A549 (cell line): ENCODE measurements around the gene ULK2. TPM values are rescaled to one million over a fixed set of nuclear protein-coding genes. Genes with fewer than 3 reads are reported as not detected.

Experiments
- ATAC-seq, 2 experiments: fragments of 200-7000 bp in 1 of 2; fragments of >200 bp in 1 of 2; cut with Nextera tagmentation in 1 of 2; cut with Tn5 transposase in 1 of 2; 3 replicates each; pipeline versions ENCODE4 v1.8.0 to v1.9.1; 2018 to 2020; ENCODE audit warnings: mild to moderate bottlenecking in 1 of 2, moderate library complexity in 1 of 2
- CTCF ChIA-PET: fragments of 300-600 bp; sonication (Branson Sonifier 250); formaldehyde crosslinking; extraction: SDS; loops from one replicate; lab custom pipeline; 2021; ENCODE audit warnings: antibody characterized with exemption, inconsistent platforms; lab: Yijun Ruan, JAX
- POLR2A ChIA-PET: fragments of 350-600 bp; formaldehyde crosslinking; extraction: SDS; loops from one replicate; lab custom pipeline; 2021; ENCODE audit warnings: antibody characterized with exemption, inconsistent platforms; lab: Yijun Ruan, JAX
- DNase-seq, 2 experiments: peaks; one replicate each; pipeline versions ENCODE4 v3.0.0 to v3.0.0-alpha.2; 2011 to 2016; ENCODE audit warnings: low read depth in 1 of 2, low spot score in 1 of 2
- FAIRE-seq: peaks from 2 replicates; lab custom pipeline; 2011; peaks lifted over from hg19 to GRCh38; lab: Jason Lieb, UNC
- H3K27ac ChIP-seq, 2 experiments: fragments of >200 bp; sonication (Bioruptor Twin); formaldehyde crosslinking; 3 replicates each; pipeline ENCODE4 v1.5.1; 2016 to 2017
- H3K4me1 ChIP-seq: fragments of >200 bp; sonication (Bioruptor Twin); formaldehyde crosslinking; 3 replicates; pipeline ENCODE4 v1.6.1; 2016
- H3K4me2 ChIP-seq: fragments of >200 bp; sonication (Bioruptor Twin); formaldehyde crosslinking; 3 replicates; pipeline ENCODE4 v1.6.1; 2016
- H3K4me3 ChIP-seq: fragments of >200 bp; sonication (Bioruptor Twin); formaldehyde crosslinking; 3 replicates; pipeline ENCODE4 v1.5.1; 2016
- H3K9me3 ChIP-seq: fragments of >200 bp; sonication (Bioruptor Twin); formaldehyde crosslinking; 3 replicates; pipeline ENCODE4 v1.6.1; 2016
- BCL3 ChIP-seq: fragments of >200 bp; sonication (Bioruptor Twin); formaldehyde crosslinking; IDR thresholded peaks from 3 replicates; pipeline ENCODE4 v1.6.1; 2016
- BHLHE40 ChIP-seq: IDR thresholded peaks from 2 replicates; pipeline ENCODE4 v1.6.1; 2012; ENCODE audit warnings: low read depth, low read length, inconsistent platforms
- E2F6 ChIP-seq: IDR thresholded peaks from 2 replicates; pipeline ENCODE4 v1.6.1; 2012; ENCODE audit warnings: low read depth, borderline replicate concordance
- GATA3 ChIP-seq: IDR thresholded peaks from 2 replicates; pipeline ENCODE4 v1.6.1; 2012; ENCODE audit warnings: borderline replicate concordance
- HEYL ChIP-seq: fragments of 250-450 bp; sonication (Bioruptor Pico); IDR thresholded peaks from 2 replicates; pipeline ENCODE4 v1.8.0; 2021; ENCODE audit warnings: mild to moderate bottlenecking, moderate library complexity
- HMGXB4 ChIP-seq: fragments of 250-450 bp; sonication (Bioruptor Pico); IDR thresholded peaks from 2 replicates; pipeline ENCODE4 v1.5.0; 2021; ENCODE audit warnings: mild to moderate bottlenecking, moderate library complexity, borderline replicate concordance
- HOXA7 ChIP-seq: fragments of 250-450 bp; sonication (Bioruptor Pico); IDR thresholded peaks from 2 replicates; pipeline ENCODE4 v1.5.0; 2020; ENCODE audit warnings: mild to moderate bottlenecking, moderate library complexity
- HOXB13 ChIP-seq: fragments of 250-450 bp; sonication (Bioruptor Pico); IDR thresholded peaks from 2 replicates; pipeline ENCODE4 v1.5.0; 2020; ENCODE audit warnings: low read depth, mild to moderate bottlenecking, moderate library complexity
- HOXB5 ChIP-seq: fragments of 250-450 bp; sonication (Bioruptor Pico); IDR thresholded peaks from 2 replicates; pipeline ENCODE4 v1.5.0; 2020; ENCODE audit warnings: mild to moderate bottlenecking, moderate library complexity
- MYC ChIP-seq: IDR thresholded peaks from 2 replicates; pipeline ENCODE4 v1.6.1; 2012; ENCODE audit warnings: mild to moderate bottlenecking, inconsistent platforms, low read length, improper control_type of control experiment, borderline replicate concordance
- NR3C1 ChIP-seq: fragments of >200 bp; sonication (Bioruptor Twin); formaldehyde crosslinking; IDR thresholded peaks from 3 replicates; pipeline ENCODE4 v1.6.1; 2017
- PBX3 ChIP-seq: IDR thresholded peaks from 2 replicates; pipeline ENCODE4 v1.6.1; 2012
- POLR2A ChIP-seq: IDR thresholded peaks from 2 replicates; pipeline ENCODE4 v1.6.1; 2012; ENCODE audit warnings: mild to moderate bottlenecking, low read length
- RCOR1 ChIP-seq: fragments of 150-350 bp; IDR thresholded peaks from 2 replicates; pipeline ENCODE4 v1.6.1; 2014; ENCODE audit warnings: antibody characterized with exemption, low read length, low read depth
- SMC3 ChIP-seq: fragments of >200 bp; sonication (Bioruptor Twin); formaldehyde crosslinking; IDR thresholded peaks from 3 replicates; pipeline ENCODE4 v1.6.1; 2018; ENCODE audit warnings: inconsistent platforms
- SREBF2 ChIP-seq: fragments of 450-650 bp; IDR thresholded peaks from 2 replicates; pipeline ENCODE4 v1.6.1; 2014; ENCODE audit warnings: mild to moderate bottlenecking, moderate library complexity
- USF2 ChIP-seq: fragments of 450-650 bp; IDR thresholded peaks from 2 replicates; pipeline ENCODE4 v1.6.1; 2014; ENCODE audit warnings: antibody characterized with exemption
- ZNF302 ChIP-seq: fragments of 250-450 bp; sonication (Bioruptor Pico); IDR thresholded peaks from 2 replicates; pipeline ENCODE4 v1.9.0; 2021; ENCODE audit warnings: inconsistent platforms, mild to moderate bottlenecking, moderate library complexity
- ZSCAN20 ChIP-seq: fragments of 250-450 bp; sonication (Bioruptor Pico); IDR thresholded peaks from 2 replicates; pipeline ENCODE4 v1.8.0; 2022; ENCODE audit warnings: mild to moderate bottlenecking, moderate library complexity
- WGBS: methylation state at CpG from one replicate; pipeline ENCODE4 v1.1.6; 2017; ENCODE audit errors: missing lambda C conversion rate; 5-methylcytosine and 5-hydroxymethylcytosine counted together
- polyA plus RNA-seq, 4 experiments: library from polyadenylated mRNA; depleted of rRNA in 3 of 4; stranded (reverse); fragments of >200 nt; fragmentation: RNase III in 1 of 4; extraction: RNeasy Plus Mini Kit Qiagen cat#74134 plus additional on column Dnase treatment in 1 of 4; gene quantifications; 2 replicates in 3 of 4; 3 replicates in 1 of 4; pipeline ENCODE4 v1.2.3, GENCODE V29; 2011 to 2017

ULK2 gene
- polyA plus RNA-seq, 2 of the 4 experiments (the other 2 are of a cell fraction): 14.4 to 40.9 TPM

- Histone ChIP-seq H3K4me1 (no peaks in the 10 kb centered on the region), H3K4me2 (no peak overlapping the region), H3K4me3 (no peak overlapping the region), H3K27ac (no peak overlapping the region), H3K9me3 (no peaks in the 10 kb centered on the region)
- 83% methylated on average over 9 of the region's 9 CpGs for WGBS
- CTCF ChIA-PET: interaction anchor here (0.6 to 3.4 kb wide), 6 partner anchors 15 to 269 kb away, joined by 3 to 27 read pairs (median 4); partner anchors contain the start of gene ALDH3A1
- ATAC-seq (no peak), DNase-seq (no peak), FAIRE-seq (peak; percentile 49)
- POLR2A ChIA-PET: no interaction called here
- TF ChIP-seq ZSCAN20 (CRISPR knock-in tag) (no peak), HEYL (no peak), HOXB5 (no peak), HOXB13 (no peak), E2F6 (no peak), SREBF2 (no peak), MYC (no peak)
These were observed 86.0 kb downstream of the ULK2 start for GRCh38 chr17:19781488-19782458.

GRCh38 chr17:19780846-19781245, 86.9 kb downstream of the ULK2 start:
- TF ChIP-seq BHLHE40 (no peak), PBX3 (no peak), GATA3 (no peak), POLR2A (no peak), HMGXB4 (CRISPR knock-in tag) (no peak), SMC3 (no peak), RCOR1 (no peak), USF2 (no peak), NR3C1 (no peak), BCL3 (no peak), MYC (no peak), ZNF302 (CRISPR knock-in tag) (no peak), HOXA7 (CRISPR knock-in tag) (no peak)
- no peak overlapping the region for H3K4me3 ChIP-seq
- CTCF ChIA-PET: interaction anchor here (0.6 to 3.4 kb wide), 8 partner anchors 15 to 268 kb away, joined by 3 to 27 read pairs (median 6); no protein-coding TSS in a partner anchor
- DNase-seq (no peak), ATAC-seq (no peak), FAIRE-seq (no peak)
- WGBS: 94% methylated on average over 4 of the region's 4 CpGs
- POLR2A ChIA-PET: no interaction called here
- H3K9me3 ChIP-seq: no peaks in the 10 kb centered on the region
- no peak overlapping the region for H3K4me2 ChIP-seq
- no peaks in the 10 kb centered on the region for H3K4me1 ChIP-seq
- H3K27ac ChIP-seq: no peak overlapping the region
